Measurements from ENCODE around the gene MYO18A.
A peak's percentile ranks its signal among the peaks of the same experiment; 100 is the strongest.
"Not testable (repeated sequence)": the region's sequence is repeated elsewhere in the genome, so short reads cannot be mapped to it uniquely, and the experiment has no call there.

Gene MYO18A

GRCh38 chr17:29150161-29150560 is 30.0 kb downstream of the MYO18A start:
- H3K36me3 Mint-ChIP-seq = no peaks in the 10 kb centered on the region
- H3K9me3 Mint-ChIP-seq (ENCODE audit: low read depth) = no peaks in the 10 kb centered on the region
- peak overlapping the region; percentile 66 for H3K27ac Mint-ChIP-seq
- H3K27me3 Mint-ChIP-seq = no peaks in the 10 kb centered on the region
- H3K4me1 Mint-ChIP-seq (ENCODE audit: low read depth) = peaks cover 42% of the 10 kb centered on the region
- H3K4me3 Mint-ChIP-seq = peak overlapping the region; percentile 81

DNA sequence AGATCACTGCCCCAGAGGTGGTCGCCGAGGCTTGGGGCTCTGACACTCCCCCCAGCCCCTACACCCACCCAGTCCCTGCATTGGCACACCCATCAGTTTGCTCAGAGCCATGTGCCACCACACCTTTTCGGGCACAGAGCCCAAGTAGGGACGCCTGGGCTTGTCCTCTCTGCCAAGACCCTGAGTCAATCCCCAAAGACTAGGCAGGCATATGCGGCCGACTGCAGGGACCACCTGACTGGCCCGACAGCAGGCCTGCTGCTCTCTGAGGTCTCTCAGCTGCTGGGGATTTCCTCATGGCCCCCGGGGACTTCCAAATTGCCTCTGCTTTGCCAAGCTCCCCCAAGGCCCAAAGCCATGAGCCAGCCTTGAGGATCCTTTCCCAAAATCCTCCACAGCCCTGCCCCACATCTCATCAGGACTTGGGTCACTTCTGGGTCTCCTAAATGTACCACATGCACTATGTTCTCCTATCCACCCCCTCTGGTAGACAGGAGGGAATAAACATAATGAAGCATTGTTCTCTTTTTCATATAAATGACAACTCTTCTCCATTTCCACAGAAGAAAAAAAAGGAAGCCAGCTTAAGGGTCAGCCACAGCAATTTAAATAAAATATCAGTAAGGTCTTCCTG is 30.6 kb downstream of the MYO18A start:
- Mint-ChIP-seq H3K36me3 (no peaks in the 10 kb centered on the region), H3K4me1 (ENCODE audit: low read depth) (peaks cover 38% of the 10 kb centered on the region), H3K9me3 (ENCODE audit: low read depth) (no peaks in the 10 kb centered on the region), H3K27ac (peak overlapping the region; percentile 66), H3K27me3 (no peaks in the 10 kb centered on the region), H3K4me3 (peak overlapping the region; percentile 81)

DNA sequence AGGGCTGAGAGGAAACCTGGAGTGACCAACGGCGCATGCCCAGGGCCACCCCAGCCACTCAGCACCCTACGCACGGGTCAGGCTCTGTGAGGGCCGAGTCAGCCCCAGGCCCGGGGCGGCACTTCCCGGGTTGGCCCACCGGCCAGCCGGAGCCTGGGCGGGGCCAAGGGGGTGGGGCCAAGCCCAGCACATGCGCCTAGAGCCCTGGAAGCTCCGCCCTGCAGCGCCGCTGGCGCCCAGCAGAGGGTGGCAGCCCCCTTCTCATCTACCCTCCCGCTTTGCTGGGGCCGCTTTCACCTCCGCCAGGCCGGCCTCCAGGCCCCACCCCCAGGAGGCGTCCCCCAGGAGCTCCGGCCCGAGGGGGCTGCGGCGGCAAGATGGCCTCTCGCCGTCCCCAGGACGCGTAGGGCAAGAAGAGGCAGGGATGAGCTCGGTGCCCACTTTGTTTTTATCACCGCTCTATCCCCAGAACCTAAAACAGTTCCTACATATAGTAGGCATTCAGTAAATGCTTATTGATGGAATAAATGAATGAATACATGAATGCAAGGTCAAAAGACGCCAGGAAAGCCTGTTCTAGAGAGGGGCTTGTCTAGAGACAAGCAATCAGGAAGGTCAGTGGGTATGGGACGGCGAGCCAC is 31.3 kb downstream of the MYO18A start:
- H3K9me3 Mint-ChIP-seq (ENCODE audit: low read depth) = no peaks in the 10 kb centered on the region
- no peaks in the 10 kb centered on the region for H3K36me3 Mint-ChIP-seq
- H3K27me3 Mint-ChIP-seq = no peaks in the 10 kb centered on the region
- H3K4me3 Mint-ChIP-seq = peak overlapping the region; percentile 81
- peaks cover 39% of the 10 kb centered on the region for H3K4me1 Mint-ChIP-seq (ENCODE audit: low read depth)
- peak overlapping the region; percentile 86 for H3K27ac Mint-ChIP-seq

GRCh38 chr17:29148257-29148789 is 31.9 kb downstream of the MYO18A start:
- Mint-ChIP-seq H3K4me3 (peak overlapping the region; percentile 71), H3K4me1 (ENCODE audit: low read depth) (peaks cover 40% of the 10 kb centered on the region), H3K27me3 (no peaks in the 10 kb centered on the region), H3K9me3 (ENCODE audit: low read depth) (no peaks in the 10 kb centered on the region), H3K27ac (peak overlapping the region; percentile 86), H3K36me3 (no peaks in the 10 kb centered on the region)

GRCh38 chr17:29147682-29148081 is 32.5 kb downstream of the MYO18A start:
- peak overlapping the region; percentile 34 for H3K27ac Mint-ChIP-seq
- no peaks in the 10 kb centered on the region for H3K27me3 Mint-ChIP-seq
- H3K4me1 Mint-ChIP-seq (ENCODE audit: low read depth) = peaks cover 44% of the 10 kb centered on the region
- H3K4me3 Mint-ChIP-seq = peak overlapping the region; percentile 35
- H3K36me3 Mint-ChIP-seq = no peaks in the 10 kb centered on the region
- H3K9me3 Mint-ChIP-seq (ENCODE audit: low read depth) = no peaks in the 10 kb centered on the region

- H3K36me3 Mint-ChIP-seq; H3K27me3 Mint-ChIP-seq; H3K9me3 Mint-ChIP-seq (ENCODE audit: low read depth); H3K27ac Mint-ChIP-seq: not testable (repeated sequence)
- Mint-ChIP-seq H3K4me1 (ENCODE audit: low read depth) (peaks cover 48% of the 10 kb centered on the region), H3K4me3 (peak overlapping the region; percentile 51)
Measured at GRCh38 chr17:29147228-29147627, 33.0 kb downstream of the MYO18A start.

GRCh38 chr17:29146369-29146972 is 33.7 kb downstream of the MYO18A start:
- no peak overlapping the region for H3K4me3 Mint-ChIP-seq

GRCh38 chr17:29145289-29146073 is 34.7 kb downstream of the MYO18A start:
- Mint-ChIP-seq H3K4me3 (peak overlapping the region; percentile 11), H3K9me3 (ENCODE audit: low read depth) (no peaks in the 10 kb centered on the region), H3K27ac (peak overlapping the region; percentile 92), H3K27me3 (no peaks in the 10 kb centered on the region), H3K4me1 (ENCODE audit: low read depth) (peaks cover 63% of the 10 kb centered on the region), H3K36me3 (no peaks in the 10 kb centered on the region)

More at GRCh38 chr17:29146369-29146972, 33.7 kb downstream of the MYO18A start:
- no peaks in the 10 kb centered on the region for H3K9me3 Mint-ChIP-seq (ENCODE audit: low read depth)
- peak overlapping the region; percentile 47 for H3K27ac Mint-ChIP-seq
- H3K4me1 Mint-ChIP-seq (ENCODE audit: low read depth) = peaks cover 53% of the 10 kb centered on the region
- H3K36me3 Mint-ChIP-seq = no peaks in the 10 kb centered on the region
- no peaks in the 10 kb centered on the region for H3K27me3 Mint-ChIP-seq

- H3K4me1 Mint-ChIP-seq (ENCODE audit: low read depth) = peaks cover 67% of the 10 kb centered on the region
- no peaks in the 10 kb centered on the region for H3K9me3 Mint-ChIP-seq (ENCODE audit: low read depth)
- H3K36me3 Mint-ChIP-seq = no peaks in the 10 kb centered on the region
- no peak overlapping the region for H3K4me3 Mint-ChIP-seq
- no peaks in the 10 kb centered on the region for H3K27me3 Mint-ChIP-seq
- peak overlapping the region; percentile 62 for H3K27ac Mint-ChIP-seq
Measured at GRCh38 chr17:29143894-29144293, 36.3 kb downstream of the MYO18A start.

DNA sequence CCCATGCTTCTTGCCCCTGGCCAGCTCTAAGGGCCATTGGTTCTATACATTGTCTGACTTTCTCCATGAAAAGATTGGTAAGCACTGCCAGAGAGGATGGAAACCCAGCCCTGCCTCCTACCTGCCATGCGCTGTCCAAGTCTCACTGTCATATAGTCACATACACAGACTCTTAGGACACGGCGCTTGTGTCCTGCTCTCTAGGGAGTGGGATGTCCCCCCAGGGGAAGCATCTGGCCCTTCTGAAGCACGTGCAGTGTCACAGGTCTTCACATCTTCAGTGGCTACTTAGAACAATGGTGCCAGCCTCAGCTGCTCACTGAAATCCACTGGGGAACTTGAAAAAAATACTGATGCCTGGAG is 38.7 kb downstream of the MYO18A start:
- H3K4me3 Mint-ChIP-seq = peak overlapping the region; percentile 91
- peak overlapping the region; percentile 97 for H3K27ac Mint-ChIP-seq
- no peaks in the 10 kb centered on the region for H3K27me3 Mint-ChIP-seq
- H3K4me1 Mint-ChIP-seq (ENCODE audit: low read depth) = peaks cover 77% of the 10 kb centered on the region
- no peaks in the 10 kb centered on the region for H3K36me3 Mint-ChIP-seq
- H3K9me3 Mint-ChIP-seq (ENCODE audit: low read depth) = no peaks in the 10 kb centered on the region

DNA sequence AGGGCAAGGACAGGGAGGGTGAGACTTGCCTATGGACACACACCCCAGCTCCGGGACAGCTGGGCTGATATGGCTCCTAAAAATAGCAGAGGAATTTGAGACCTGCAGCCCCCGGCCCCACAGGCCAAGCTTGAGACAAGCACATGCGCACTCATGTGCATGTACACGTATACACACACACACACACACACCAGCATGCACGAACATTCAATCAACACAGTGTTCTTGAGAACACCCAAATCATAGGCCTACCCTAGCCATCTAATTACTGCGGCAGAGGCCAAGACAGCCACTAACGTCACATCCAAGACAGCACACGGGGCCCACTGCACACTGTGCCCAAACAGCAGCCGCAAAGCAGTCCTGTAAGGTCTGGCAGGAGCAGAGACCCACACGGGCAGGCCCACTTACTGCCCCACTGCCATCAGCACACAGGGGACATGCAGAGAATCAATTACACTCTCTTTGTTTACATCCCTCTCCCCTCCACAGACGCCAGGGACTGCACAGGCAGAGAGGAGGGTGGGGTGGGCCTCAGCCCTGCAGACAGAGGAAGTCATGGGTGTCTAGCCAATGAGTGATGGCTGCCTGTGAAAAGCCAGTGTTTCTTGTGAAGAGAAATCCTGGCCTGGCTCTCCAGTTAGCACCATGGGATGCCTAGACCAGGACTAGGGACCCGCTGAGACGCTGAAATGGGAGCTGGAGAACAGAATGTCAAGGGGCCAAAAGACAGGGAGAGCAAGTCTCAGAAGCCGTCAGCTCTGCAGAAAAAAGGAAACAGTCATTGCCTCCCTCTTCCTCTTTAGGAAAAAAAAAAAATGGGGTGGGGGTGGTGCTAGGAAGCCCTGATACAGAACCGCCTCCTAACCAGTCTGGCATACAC is 39.3 kb downstream of the MYO18A start:
- Mint-ChIP-seq H3K27ac (peak overlapping the region; percentile 97), H3K9me3 (ENCODE audit: low read depth) (no peaks in the 10 kb centered on the region), H3K4me1 (ENCODE audit: low read depth) (peaks cover 78% of the 10 kb centered on the region), H3K36me3 (no peaks in the 10 kb centered on the region), H3K4me3 (peak overlapping the region; percentile 91), H3K27me3 (no peaks in the 10 kb centered on the region)

DNA sequence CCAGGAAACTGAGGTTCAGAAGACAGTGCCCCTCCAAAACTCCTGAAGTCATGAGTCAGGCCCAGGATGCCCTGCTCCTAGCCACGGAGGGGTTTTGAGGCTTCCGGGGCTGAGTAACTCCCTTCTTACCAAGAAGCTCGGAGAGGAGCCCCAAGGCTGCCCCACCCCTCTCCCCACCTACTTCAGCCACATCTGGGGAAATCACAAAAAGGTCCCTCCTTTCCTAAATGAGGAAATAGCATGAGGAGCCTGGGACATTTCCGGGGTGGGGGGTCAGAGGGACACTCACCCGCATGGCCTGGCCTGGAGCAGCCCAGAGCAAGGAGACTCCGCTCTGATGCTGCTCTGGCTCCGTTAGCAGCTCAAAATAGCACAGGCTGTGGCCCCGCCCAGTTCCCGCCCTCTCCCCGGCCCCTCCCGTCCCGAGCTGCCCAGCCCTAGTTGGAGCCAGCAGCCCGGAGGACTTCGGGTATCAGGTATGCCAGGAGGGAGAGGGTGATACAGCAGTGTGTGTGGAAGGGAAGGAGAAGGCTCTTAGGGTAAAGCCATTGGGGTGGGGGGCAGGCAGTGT is 40.1 kb downstream of the MYO18A start:
- Mint-ChIP-seq H3K9me3 (ENCODE audit: low read depth) (no peaks in the 10 kb centered on the region), H3K36me3 (no peaks in the 10 kb centered on the region), H3K27me3 (no peaks in the 10 kb centered on the region), H3K4me1 (ENCODE audit: low read depth) (peaks cover 76% of the 10 kb centered on the region), H3K27ac (peak overlapping the region; percentile 97), H3K4me3 (peak overlapping the region; percentile 91)

GRCh38 chr17:29138971-29139691 is 41.1 kb downstream of the MYO18A start:
- peak overlapping the region; percentile 91 for H3K4me3 Mint-ChIP-seq
- H3K36me3 Mint-ChIP-seq = no peaks in the 10 kb centered on the region
- no peaks in the 10 kb centered on the region for H3K27me3 Mint-ChIP-seq
- H3K9me3 Mint-ChIP-seq (ENCODE audit: low read depth) = no peaks in the 10 kb centered on the region
- peaks cover 70% of the 10 kb centered on the region for H3K4me1 Mint-ChIP-seq (ENCODE audit: low read depth)
- H3K27ac Mint-ChIP-seq = peak overlapping the region; percentile 97
